Natural killer cell (primary cell): Measurements from ENCODE around the gene CXCR5. TPM values are rescaled to one million over a fixed set of nuclear protein-coding genes. Genes with fewer than 3 reads are reported as not detected.

ENCODE experiments used
- ATAC-seq, 3 donors: fragments of 150-1000 bp in 2 of 3; fragments of 200-7000 bp in 1 of 3; cut with Tn5 transposase; 1 replicate in 1 of 3; 2 replicates in 2 of 3; pipeline ENCODE4 v1.10.0; 2021; ENCODE audit warnings: mild to moderate bottlenecking in 2 of 3, moderate library complexity in 2 of 3
- DNase-seq, 2 donors: peaks; one replicate each; pipeline versions ENCODE4 v3.0.0 to v3.0.0-alpha.2; 2013 to 2021; ENCODE audit warnings: mixed read lengths in 1 of 2
- H3K27ac ChIP-seq: one replicate; pipeline ENCODE4 v1.5.1; 2013; ENCODE audit warnings: mild to moderate bottlenecking, low read length
- H3K27me3 ChIP-seq: one replicate; pipeline ENCODE4 v1.6.1; 2013; ENCODE audit warnings: low read length; ENCODE audit not compliant: control insufficient read depth, insufficient read depth
- H3K36me3 ChIP-seq: one replicate; pipeline ENCODE4 v1.6.1; 2013; ENCODE audit warnings: low read length; ENCODE audit not compliant: control insufficient read depth, insufficient read depth
- H3K4me1 ChIP-seq: one replicate; pipeline ENCODE4 v1.6.1; 2013; ENCODE audit warnings: low read length; ENCODE audit not compliant: control insufficient read depth, insufficient read depth
- H3K4me3 ChIP-seq: one replicate; pipeline ENCODE4 v1.5.1; 2013; ENCODE audit warnings: low read length
- H3K9me3 ChIP-seq: one replicate; pipeline ENCODE4 v1.6.1; 2013; ENCODE audit warnings: low read length; ENCODE audit not compliant: control insufficient read depth, insufficient read depth
- H3K27ac Mint-ChIP-seq, 2 donors: one replicate each; pipeline ENCODE4 v1.8.0; 2022; ENCODE audit warnings: mild to moderate bottlenecking in 2 of 2, mixed read lengths in 2 of 2, moderate library complexity in 1 of 2
- H3K27me3 Mint-ChIP-seq, 2 donors: one replicate each; pipeline ENCODE4 v1.8.0; 2022; ENCODE audit warnings: low read depth in 2 of 2, mixed read lengths in 2 of 2
- H3K36me3 Mint-ChIP-seq: one replicate; pipeline ENCODE4 v1.8.0; 2022; ENCODE audit warnings: mixed read lengths
- H3K4me1 Mint-ChIP-seq, 2 donors: one replicate each; pipeline ENCODE4 v1.8.0; 2022; ENCODE audit warnings: mixed read lengths in 2 of 2
- H3K4me3 Mint-ChIP-seq: one replicate; pipeline ENCODE4 v1.8.0; 2022; ENCODE audit warnings: mild to moderate bottlenecking, moderate library complexity, mixed read lengths
- H3K9me3 Mint-ChIP-seq, 2 donors: one replicate each; pipeline ENCODE4 v1.8.0; 2022; ENCODE audit warnings: mixed read lengths in 2 of 2
- CTCF ChIP-seq: fragments of 200-600 bp; IDR thresholded peaks from one replicate; pipeline ENCODE4 v1.8.0; 2022; ENCODE audit warnings: antibody characterized with exemption
- WGBS: methylation state at CpG from one replicate; pipeline ENCODE4 v1.1.7; 2013; ENCODE audit warnings: missing lambda C conversion rate; ENCODE audit not compliant: insufficient coverage; 5-methylcytosine and 5-hydroxymethylcytosine counted together
- intact Hi-C: fragments of 100-400 bp; cut with micrococcal nuclease; formaldehyde crosslinking; loops from one replicate; pipeline ENCODE4 v1.14.2; 2022
- total RNA-seq, 4 donors: library from RNA; stranded (reverse); fragments of 120-200 nt in 1 of 4; gene quantifications; one replicate each; pipeline versions ENCODE4 v1.2.3 to v1.2.4, GENCODE V29; 2013 to 2022

Gene CXCR5
- total RNA-seq, 3 donors from 2014 or later (not counting 1 experiment from before 2014, with no cell fraction given): 0.56 to 1.3 (median 0.86) TPM

GRCh38 chr11:118927554-118928100, 43.9 kb downstream of the CXCR5 start:
- Histone ChIP-seq H3K27ac (peak overlapping the region; percentile 98), H3K27me3 (no peaks in the 10 kb centered on the region), H3K4me1 (peaks cover 62% of the 10 kb centered on the region), H3K9me3 (no peaks in the 10 kb centered on the region), H3K4me3 (no peak overlapping the region), H3K36me3 (no peaks in the 10 kb centered on the region)
- TF ChIP-seq CTCF: no peak
- peak overlapping the region; percentile 95 to 96 for H3K27ac Mint-ChIP-seq
- no peaks in the 10 kb centered on the region for H3K36me3 Mint-ChIP-seq
- ATAC-seq (no peak), DNase-seq (no peak)
- no peaks in the 10 kb centered on the region for H3K9me3 Mint-ChIP-seq
- intact Hi-C loops: loop anchor here (1.0 to 5.0 kb wide), 5 partner anchors 13 to 237 kb away; partner anchors contain the start of gene DDX6
- WGBS: 16% methylated on average over 7 of the region's 7 CpGs
- H3K4me1 Mint-ChIP-seq: peaks cover 52 to 68% of the 10 kb centered on the region in 2 donors
- H3K4me3 Mint-ChIP-seq: peak overlapping the region; percentile 96
- peaks cover 0 to 3% of the 10 kb centered on the region in 2 donors for H3K27me3 Mint-ChIP-seq

DNA sequence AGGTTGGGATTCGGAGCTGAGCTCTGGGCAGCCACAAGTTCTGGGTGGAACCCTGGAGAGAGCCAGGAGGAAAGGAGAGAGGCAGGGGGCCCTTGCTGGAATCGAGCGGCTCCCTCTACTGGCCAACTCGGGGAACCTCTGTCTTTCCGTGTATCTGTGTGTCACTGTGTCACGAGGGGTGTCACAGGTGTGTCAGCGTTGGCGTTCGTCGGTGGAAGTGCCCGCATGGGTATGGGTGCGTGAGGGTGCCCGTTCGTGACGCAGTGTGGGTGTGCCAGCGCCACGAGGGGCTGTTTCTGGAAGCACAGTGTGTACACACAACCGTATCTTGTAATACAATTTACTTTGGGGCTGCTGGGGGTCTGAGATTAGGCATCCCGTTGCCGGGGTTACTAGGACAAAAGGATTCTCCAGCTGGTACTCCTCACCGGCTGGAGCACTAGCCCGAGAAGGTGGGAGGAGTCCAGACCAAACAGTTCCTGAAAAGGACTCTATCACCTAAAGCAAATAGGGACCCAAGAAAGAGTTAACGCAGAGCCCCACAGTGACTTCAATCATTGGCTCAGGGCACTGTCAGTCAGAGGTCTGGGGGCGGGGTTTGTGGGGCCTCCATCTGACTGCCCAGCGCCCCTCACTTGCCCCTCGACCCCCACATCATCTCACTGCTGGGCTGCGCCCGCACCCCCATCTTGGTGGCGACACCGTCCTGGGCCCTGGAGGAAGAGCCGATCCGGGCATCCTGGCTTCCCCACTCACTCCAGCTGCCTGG, 44.6 kb downstream of the CXCR5 start:
- 0% methylated on average over 31 of the region's 32 CpGs for WGBS
- intact Hi-C loops: loop anchor here (1.0 to 5.0 kb wide), 5 partner anchors 14 to 237 kb away; partner anchors contain the start of gene DDX6
- Histone ChIP-seq H3K27me3 (no peaks in the 10 kb centered on the region), H3K4me1 (peaks cover 56% of the 10 kb centered on the region), H3K9me3 (no peaks in the 10 kb centered on the region), H3K27ac (peak overlapping the region; percentile 98), H3K4me3 (peak overlapping the region; percentile 89), H3K36me3 (no peaks in the 10 kb centered on the region)
- Mint-ChIP-seq H3K36me3 (no peaks in the 10 kb centered on the region), H3K4me1 (peaks cover 47 to 62% of the 10 kb centered on the region in 2 donors), H3K27ac (peak overlapping the region; percentile 95 to 96), H3K27me3 (peaks cover 0 to 3% of the 10 kb centered on the region in 2 donors), H3K4me3 (peak overlapping the region; percentile 96), H3K9me3 (no peaks in the 10 kb centered on the region)
- peak; percentile 57 to 80 (median 65) for ATAC-seq
- peak; percentile 94 to 99 for DNase-seq
- TF ChIP-seq CTCF: peak; percentile 89

- DNase-seq: no peak
- Mint-ChIP-seq H3K27me3 (peaks cover 0 to 3% of the 10 kb centered on the region in 2 donors), H3K27ac (peak overlapping the region; percentile 95 to 96), H3K4me1 (peaks cover 40 to 55% of the 10 kb centered on the region in 2 donors), H3K9me3 (no peaks in the 10 kb centered on the region), H3K36me3 (no peaks in the 10 kb centered on the region), H3K4me3 (peak overlapping the region; percentile 96)
- Histone ChIP-seq H3K36me3 (no peaks in the 10 kb centered on the region), H3K4me3 (peak overlapping the region; percentile 89), H3K9me3 (no peaks in the 10 kb centered on the region), H3K4me1 (peaks cover 49% of the 10 kb centered on the region), H3K27ac (peak overlapping the region; percentile 98), H3K27me3 (no peaks in the 10 kb centered on the region)
- peak; percentile 12 to 33 (median 21) for ATAC-seq
- intact Hi-C loops: loop anchor here (1.0 to 5.0 kb wide), 5 partner anchors 15 to 238 kb away; partner anchors contain the start of gene DDX6
- 1% methylated on average over 25 of the region's 26 CpGs for WGBS
- no peak for TF ChIP-seq CTCF
These were observed 45.3 kb downstream of the CXCR5 start for GRCh38 chr11:118928870-118929500.
